DMS 273 treated with DMSO at 0.1 percent for 48 hours (cell line): Measurements from ENCODE around the gene LDLRAD3.

Experiments used
- DNase-seq: peaks from one replicate; lab custom pipeline; 2025; lab: John Stamatoyannopoulos, UW

The LDLRAD3 gene

GRCh38 chr11:35962369-35963138, 18.7 kb downstream of the LDLRAD3 start:
- DNase-seq = peak; percentile 63

- DNase-seq = no peak
These were observed 20.0 kb downstream of the LDLRAD3 start for GRCh38 chr11:35963911-35964310.

- DNase-seq = no peak
These were observed 21.0 kb downstream of the LDLRAD3 start for GRCh38 chr11:35964841-35965240.

GRCh38 chr11:35967042-35967441, 23.2 kb downstream of the LDLRAD3 start:
- no peak for DNase-seq

- DNase-seq = peak; percentile 86
These were observed 24.7 kb downstream of the LDLRAD3 start for GRCh38 chr11:35968386-35969088.

GRCh38 chr11:35969089-35970042, 25.5 kb downstream of the LDLRAD3 start:
- no peak for DNase-seq

GRCh38 chr11:35970445-35970844, 26.6 kb downstream of the LDLRAD3 start:
- DNase-seq = no peak

GRCh38 chr11:35971841-35972422, 28.1 kb downstream of the LDLRAD3 start:
- no peak for DNase-seq

GRCh38 chr11:35974882-35975589, 31.2 kb downstream of the LDLRAD3 start:
- DNase-seq = no peak

- no peak for DNase-seq
These were observed 32.6 kb downstream of the LDLRAD3 start for GRCh38 chr11:35976434-35976833.

- DNase-seq = no peak
These were observed 34.3 kb downstream of the LDLRAD3 start for GRCh38 chr11:35978183-35978582.

GRCh38 chr11:35978891-35979290, 35.0 kb downstream of the LDLRAD3 start:
- DNase-seq = no peak

- DNase-seq = no peak
These were observed 37.0 kb downstream of the LDLRAD3 start for GRCh38 chr11:35980686-35981390.

GRCh38 chr11:35981581-35981980, 37.7 kb downstream of the LDLRAD3 start:
- DNase-seq = no peak

- no peak for DNase-seq
These were observed 38.2 kb downstream of the LDLRAD3 start for GRCh38 chr11:35982061-35982460.

GRCh38 chr11:35983981-35984380, 40.1 kb downstream of the LDLRAD3 start:
- DNase-seq = no peak

GRCh38 chr11:35986947-35987346, 43.1 kb downstream of the LDLRAD3 start:
- DNase-seq = no peak

GRCh38 chr11:35990170-35990569, 46.3 kb downstream of the LDLRAD3 start:
- DNase-seq = no peak

GRCh38 chr11:35990816-35991215, 47.0 kb downstream of the LDLRAD3 start:
- no peak for DNase-seq

- no peak for DNase-seq
These were observed 48.7 kb downstream of the LDLRAD3 start for GRCh38 chr11:35992548-35992947.

- DNase-seq = no peak
These were observed 50.6 kb downstream of the LDLRAD3 start for GRCh38 chr11:35994421-35994820.
